Neural cell (in vitro differentiated cells): ENCODE measurements around the gene GPC5.

Experiments
- CTCF ChIP-seq: fragments of 450-650 bp; IDR thresholded peaks from 2 replicates; pipeline ENCODE4 v1.5.1; 2014; ENCODE audit warnings: antibody characterized with exemption, mild to moderate bottlenecking, moderate library complexity; ENCODE audit not compliant: poor library complexity, severe bottlenecking
- SMC3 ChIP-seq: fragments of 450-650 bp; conservative IDR thresholded peaks from 2 replicates; pipeline ENCODE4 v1.6.1; 2014; ENCODE audit warnings: antibody characterized with exemption, mild to moderate bottlenecking, moderate library complexity; ENCODE audit not compliant: poor library complexity

GRCh38 chr13:92626274-92626673 lies 1227.9 kb downstream of the GPC5 start:
- no peak for TF ChIP-seq CTCF
- no peak for TF ChIP-seq SMC3
